ENCODE data around the gene BRD4.

- TF ChIP-seq, protein P1, sequence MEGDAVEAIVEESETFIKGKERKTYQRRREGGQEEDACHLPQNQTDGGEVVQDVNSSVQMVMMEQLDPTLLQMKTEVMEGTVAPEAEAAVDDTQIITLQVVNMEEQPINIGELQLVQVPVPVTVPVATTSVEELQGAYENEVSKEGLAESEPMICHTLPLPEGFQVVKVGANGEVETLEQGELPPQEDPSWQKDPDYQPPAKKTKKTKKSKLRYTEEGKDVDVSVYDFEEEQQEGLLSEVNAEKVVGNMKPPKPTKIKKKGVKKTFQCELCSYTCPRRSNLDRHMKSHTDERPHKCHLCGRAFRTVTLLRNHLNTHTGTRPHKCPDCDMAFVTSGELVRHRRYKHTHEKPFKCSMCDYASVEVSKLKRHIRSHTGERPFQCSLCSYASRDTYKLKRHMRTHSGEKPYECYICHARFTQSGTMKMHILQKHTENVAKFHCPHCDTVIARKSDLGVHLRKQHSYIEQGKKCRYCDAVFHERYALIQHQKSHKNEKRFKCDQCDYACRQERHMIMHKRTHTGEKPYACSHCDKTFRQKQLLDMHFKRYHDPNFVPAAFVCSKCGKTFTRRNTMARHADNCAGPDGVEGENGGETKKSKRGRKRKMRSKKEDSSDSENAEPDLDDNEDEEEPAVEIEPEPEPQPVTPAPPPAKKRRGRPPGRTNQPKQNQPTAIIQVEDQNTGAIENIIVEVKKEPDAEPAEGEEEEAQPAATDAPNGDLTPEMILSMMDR (IDR thresholded peaks at IDR 0.05) = no peak
- no peak for TF ChIP-seq POLR2A (IDR thresholded peaks at IDR 0.05)
- no peak for TF ChIP-seq POLR2AphosphoS5 (IDR thresholded peaks at IDR 0.05)
Observed at GRCh38 chr19:15268192-15268927, 64.0 kb downstream of the BRD4 start.

Data from stomach (tissue), 4 donors.